Measurements from ENCODE around the gene CEP41.

The CEP41 gene

DNA sequence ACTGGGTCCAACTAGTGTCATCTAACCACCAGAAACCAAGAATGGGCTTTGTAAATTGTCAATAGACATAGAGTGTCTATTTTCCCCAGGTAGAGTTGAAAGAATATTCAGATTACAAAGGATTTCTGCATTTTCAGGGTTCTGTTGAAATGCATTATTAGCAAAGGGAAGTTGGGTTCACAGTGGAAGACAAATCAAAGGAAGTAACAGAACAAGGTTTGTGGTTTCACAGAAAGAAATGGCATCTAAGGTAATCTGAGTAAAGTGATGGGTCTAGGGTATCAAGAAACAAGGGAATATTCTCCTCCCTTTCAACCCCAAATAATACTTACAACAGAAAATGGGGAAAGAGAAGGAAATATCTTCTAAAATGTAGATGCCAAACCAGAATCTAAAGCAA, 25.8 kb downstream of the CEP41 start:
- Histone ChIP-seq H3K4me3 (replicated peaks; ENCODE audit: insufficient read depth, low read length) (no peak overlapping the region), H3K27ac (replicated peaks) (no peak overlapping the region), H3K27me3 (ENCODE audit: insufficient read depth, poor library complexity, severe bottlenecking) (no peaks in the 10 kb centered on the region)
- peak in 1 of 2 experiments; percentile 22 for DNase-seq (ENCODE audit: low read depth in 1 of 2, low spot score in 1 of 2)
- TF ChIP-seq REST (IDR thresholded peaks at IDR 0.05; ENCODE audit: insufficient replicate concordance, low read depth): no peak
- no peak for TF ChIP-seq GABPA (IDR thresholded peaks at IDR 0.05; ENCODE audit: low read depth)
- TF ChIP-seq SPI1 (IDR thresholded peaks at IDR 0.05; ENCODE audit: borderline replicate concordance, low read depth): peak; percentile 36; the same call in 1 of the 2 replicates

GRCh38 chr7:130413201-130413600, 27.6 kb downstream of the CEP41 start:
- TF ChIP-seq POLR2AphosphoS5 (IDR thresholded peaks at IDR 0.05; ENCODE audit: low read depth) (no peak), REST (IDR thresholded peaks at IDR 0.05; ENCODE audit: insufficient replicate concordance, low read depth) (no peak), GABPA (IDR thresholded peaks at IDR 0.05; ENCODE audit: low read depth) (no peak), SPI1 (IDR thresholded peaks at IDR 0.05; ENCODE audit: borderline replicate concordance, low read depth) (no peak)
- TF ChIP-seq, protein P1, sequence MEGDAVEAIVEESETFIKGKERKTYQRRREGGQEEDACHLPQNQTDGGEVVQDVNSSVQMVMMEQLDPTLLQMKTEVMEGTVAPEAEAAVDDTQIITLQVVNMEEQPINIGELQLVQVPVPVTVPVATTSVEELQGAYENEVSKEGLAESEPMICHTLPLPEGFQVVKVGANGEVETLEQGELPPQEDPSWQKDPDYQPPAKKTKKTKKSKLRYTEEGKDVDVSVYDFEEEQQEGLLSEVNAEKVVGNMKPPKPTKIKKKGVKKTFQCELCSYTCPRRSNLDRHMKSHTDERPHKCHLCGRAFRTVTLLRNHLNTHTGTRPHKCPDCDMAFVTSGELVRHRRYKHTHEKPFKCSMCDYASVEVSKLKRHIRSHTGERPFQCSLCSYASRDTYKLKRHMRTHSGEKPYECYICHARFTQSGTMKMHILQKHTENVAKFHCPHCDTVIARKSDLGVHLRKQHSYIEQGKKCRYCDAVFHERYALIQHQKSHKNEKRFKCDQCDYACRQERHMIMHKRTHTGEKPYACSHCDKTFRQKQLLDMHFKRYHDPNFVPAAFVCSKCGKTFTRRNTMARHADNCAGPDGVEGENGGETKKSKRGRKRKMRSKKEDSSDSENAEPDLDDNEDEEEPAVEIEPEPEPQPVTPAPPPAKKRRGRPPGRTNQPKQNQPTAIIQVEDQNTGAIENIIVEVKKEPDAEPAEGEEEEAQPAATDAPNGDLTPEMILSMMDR (IDR thresholded peaks at IDR 0.05; ENCODE audit: insufficient read depth, low read length): no peak
- Histone ChIP-seq H3K27me3 (ENCODE audit: insufficient read depth, poor library complexity, severe bottlenecking) (no peaks in the 10 kb centered on the region), H3K27ac (replicated peaks) (no peak overlapping the region), H3K4me3 (replicated peaks; ENCODE audit: insufficient read depth, low read length) (no peak overlapping the region)
- DNase-seq (ENCODE audit: low read depth in 1 of 2, low spot score in 1 of 2): no peak

DNA sequence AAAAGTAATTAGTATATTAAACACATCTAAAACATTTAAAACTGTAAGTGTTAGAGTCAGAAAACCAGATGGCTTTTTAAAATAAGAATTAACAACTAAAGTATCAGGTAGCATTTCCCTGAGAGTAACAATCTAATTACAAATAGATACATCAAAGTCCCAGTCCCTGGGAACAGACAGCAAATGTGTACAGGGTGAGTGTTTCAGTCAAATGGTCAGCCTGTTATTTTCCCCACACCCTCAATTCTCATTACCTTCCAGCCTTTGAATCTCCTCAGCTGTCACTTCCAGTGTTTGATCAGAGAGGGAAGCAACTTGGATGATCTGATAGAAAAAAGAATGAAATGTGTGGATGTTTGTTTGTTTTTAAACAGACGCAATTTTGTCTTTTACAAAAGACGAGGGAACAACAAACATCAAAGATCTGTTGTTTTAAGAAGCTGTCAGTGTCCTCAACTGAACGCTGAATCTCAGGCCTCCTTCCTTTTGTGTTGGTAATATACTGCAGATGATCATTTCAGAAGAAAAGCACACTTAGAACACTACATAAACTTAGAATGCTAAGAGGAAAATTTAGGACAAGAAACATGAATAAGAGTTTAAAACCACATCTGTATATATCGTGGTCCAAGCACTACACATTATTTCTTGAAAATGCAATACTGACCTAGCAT, 29.8 kb downstream of the CEP41 start:
- Histone ChIP-seq H3K4me3 (replicated peaks; ENCODE audit: insufficient read depth, low read length) (no peak overlapping the region), H3K27me3 (ENCODE audit: insufficient read depth, poor library complexity, severe bottlenecking) (no peaks in the 10 kb centered on the region), H3K27ac (replicated peaks) (no peak overlapping the region)
- no peak for TF ChIP-seq GABPA (IDR thresholded peaks at IDR 0.05; ENCODE audit: low read depth)
- TF ChIP-seq, protein P1 (IDR thresholded peaks at IDR 0.05; ENCODE audit: insufficient read depth, low read length): no peak
- no peak for TF ChIP-seq SPI1 (IDR thresholded peaks at IDR 0.05; ENCODE audit: borderline replicate concordance, low read depth)
- TF ChIP-seq POLR2AphosphoS5 (IDR thresholded peaks at IDR 0.05; ENCODE audit: low read depth): no peak
- TF ChIP-seq REST (IDR thresholded peaks at IDR 0.05; ENCODE audit: insufficient replicate concordance, low read depth): no peak
- no peak for DNase-seq (ENCODE audit: low read depth in 1 of 2, low spot score in 1 of 2)
